Ishikawa (cell line): ENCODE measurements around the gene TIGIT.

ENCODE experiments used
- CEBPB ChIP-seq: IDR thresholded peaks from 2 replicates; pipeline ENCODE4 v1.6.1; 2012
- CREB1 ChIP-seq: IDR thresholded peaks from 2 replicates; pipeline ENCODE4 v1.6.1; 2012; ENCODE audit warnings: low read depth
- EGR1 ChIP-seq: IDR thresholded peaks from 2 replicates; pipeline ENCODE4 v1.6.1; 2012
- EP300 ChIP-seq: IDR thresholded peaks from 2 replicates; pipeline ENCODE4 v1.6.1; 2012; ENCODE audit warnings: borderline replicate concordance
- FOXM1 ChIP-seq: IDR thresholded peaks from 2 replicates; pipeline ENCODE4 v1.6.1; 2012; ENCODE audit warnings: low read depth, borderline replicate concordance
- NFIC ChIP-seq: IDR thresholded peaks from 2 replicates; pipeline ENCODE4 v1.6.1; 2012
- RAD21 ChIP-seq: IDR thresholded peaks from 2 replicates; pipeline ENCODE4 v1.6.1; 2012; ENCODE audit warnings: low read depth
- REST ChIP-seq: IDR thresholded peaks from 2 replicates; pipeline ENCODE4 v1.6.1; 2012; ENCODE audit warnings: low read depth, mild to moderate bottlenecking
- TAF1 ChIP-seq: IDR thresholded peaks from 2 replicates; pipeline ENCODE4 v1.6.1; 2012; ENCODE audit warnings: low read depth, mild to moderate bottlenecking
- TCF12 ChIP-seq: IDR thresholded peaks from 2 replicates; pipeline ENCODE4 v1.6.1; 2012; ENCODE audit warnings: low read depth
- YY1 ChIP-seq: IDR thresholded peaks from 2 replicates; pipeline ENCODE4 v1.6.1; 2012; ENCODE audit warnings: low read depth
- ZBTB7A ChIP-seq: IDR thresholded peaks from 2 replicates; pipeline ENCODE4 v1.6.1; 2012; ENCODE audit warnings: low read depth
- TF ChIP-seq, protein P1 (sequence below): IDR thresholded peaks from 2 replicates; pipeline ENCODE4 v1.6.1; 2012
- TF ChIP-seq, protein P2 (sequence below): IDR thresholded peaks from 2 replicates; pipeline ENCODE4 v1.6.1; 2012

- TF ChIP-seq RAD21 (no peak), EP300 (no peak), TAF1 (no peak), ZBTB7A (no peak), CEBPB (no peak), EGR1 (no peak), FOXM1 (no peak), CREB1 (no peak), NFIC (no peak), REST (no peak), YY1 (no peak), TCF12 (no peak)
- TF ChIP-seq, protein P1, sequence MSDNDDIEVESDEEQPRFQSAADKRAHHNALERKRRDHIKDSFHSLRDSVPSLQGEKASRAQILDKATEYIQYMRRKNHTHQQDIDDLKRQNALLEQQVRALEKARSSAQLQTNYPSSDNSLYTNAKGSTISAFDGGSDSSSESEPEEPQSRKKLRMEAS, result no peak
- TF ChIP-seq, protein P2, sequence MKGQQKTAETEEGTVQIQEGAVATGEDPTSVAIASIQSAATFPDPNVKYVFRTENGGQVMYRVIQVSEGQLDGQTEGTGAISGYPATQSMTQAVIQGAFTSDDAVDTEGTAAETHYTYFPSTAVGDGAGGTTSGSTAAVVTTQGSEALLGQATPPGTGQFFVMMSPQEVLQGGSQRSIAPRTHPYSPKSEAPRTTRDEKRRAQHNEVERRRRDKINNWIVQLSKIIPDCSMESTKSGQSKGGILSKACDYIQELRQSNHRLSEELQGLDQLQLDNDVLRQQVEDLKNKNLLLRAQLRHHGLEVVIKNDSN, result no peak
Observed at GRCh38 chr3:114351822-114352145, 58.0 kb downstream of the TIGIT start.
